Fibroblast of upper back skin (primary cell): ENCODE measurements around the gene GALNT10.

ENCODE experiments used
- DNase-seq: peaks from one replicate; pipeline ENCODE4 v3.0.0-alpha.2; 2013

Gene GALNT10

GRCh38 chr5:154298065-154298464 lies 107.5 kb downstream of the GALNT10 start:
- DNase-seq, result no peak

GRCh38 chr5:154300207-154300883 lies 109.8 kb downstream of the GALNT10 start:
- DNase-seq, result no peak

- DNase-seq, result no peak
Observed at GRCh38 chr5:154301726-154302125, 111.2 kb downstream of the GALNT10 start.

GRCh38 chr5:154302161-154302560 lies 111.6 kb downstream of the GALNT10 start:
- DNase-seq, result no peak

GRCh38 chr5:154303133-154303532 lies 112.6 kb downstream of the GALNT10 start:
- DNase-seq, result no peak

- peak; percentile 88 for DNase-seq
Observed at GRCh38 chr5:154308443-154309370, 118.2 kb downstream of the GALNT10 start.

- peak; percentile 84 for DNase-seq
Observed at GRCh38 chr5:154309371-154309745, 118.8 kb downstream of the GALNT10 start.

GRCh38 chr5:154309805-154310204 lies 119.3 kb downstream of the GALNT10 start:
- DNase-seq, result no peak

- DNase-seq, result no peak
Observed at GRCh38 chr5:154311362-154311761, 120.8 kb downstream of the GALNT10 start.

GRCh38 chr5:154312000-154312399 lies 121.5 kb downstream of the GALNT10 start:
- DNase-seq, result no peak

GRCh38 chr5:154312576-154312975 lies 122.0 kb downstream of the GALNT10 start:
- peak; percentile 62 for DNase-seq

- DNase-seq, result no peak
Observed at GRCh38 chr5:154313360-154314017, 123.0 kb downstream of the GALNT10 start.

- no peak for DNase-seq
Observed at GRCh38 chr5:154315196-154315595, 124.7 kb downstream of the GALNT10 start.

- DNase-seq, result no peak
Observed at GRCh38 chr5:154315756-154316155, 125.2 kb downstream of the GALNT10 start.

GRCh38 chr5:154316223-154316935 lies 125.8 kb downstream of the GALNT10 start:
- no peak for DNase-seq

GRCh38 chr5:154317916-154318315 lies 127.4 kb downstream of the GALNT10 start:
- no peak for DNase-seq

GRCh38 chr5:154318691-154319090 lies 128.2 kb downstream of the GALNT10 start:
- no peak for DNase-seq

GRCh38 chr5:154319736-154320135 lies 129.2 kb downstream of the GALNT10 start:
- no peak for DNase-seq

- DNase-seq, result peak; percentile 36
Observed at GRCh38 chr5:154320224-154321089, 129.9 kb downstream of the GALNT10 start.

- DNase-seq, result no peak
Observed at GRCh38 chr5:154321546-154321945, 131.0 kb downstream of the GALNT10 start.

GRCh38 chr5:154324033-154324432 lies 133.5 kb downstream of the GALNT10 start:
- DNase-seq, result no peak

GRCh38 chr5:154325566-154325965 lies 135.0 kb downstream of the GALNT10 start:
- DNase-seq, result no peak
